ENCODE measurements around the gene ATP5PB.

The ATP5PB gene, protein sequence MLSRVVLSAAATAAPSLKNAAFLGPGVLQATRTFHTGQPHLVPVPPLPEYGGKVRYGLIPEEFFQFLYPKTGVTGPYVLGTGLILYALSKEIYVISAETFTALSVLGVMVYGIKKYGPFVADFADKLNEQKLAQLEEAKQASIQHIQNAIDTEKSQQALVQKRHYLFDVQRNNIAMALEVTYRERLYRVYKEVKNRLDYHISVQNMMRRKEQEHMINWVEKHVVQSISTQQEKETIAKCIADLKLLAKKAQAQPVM

DNA sequence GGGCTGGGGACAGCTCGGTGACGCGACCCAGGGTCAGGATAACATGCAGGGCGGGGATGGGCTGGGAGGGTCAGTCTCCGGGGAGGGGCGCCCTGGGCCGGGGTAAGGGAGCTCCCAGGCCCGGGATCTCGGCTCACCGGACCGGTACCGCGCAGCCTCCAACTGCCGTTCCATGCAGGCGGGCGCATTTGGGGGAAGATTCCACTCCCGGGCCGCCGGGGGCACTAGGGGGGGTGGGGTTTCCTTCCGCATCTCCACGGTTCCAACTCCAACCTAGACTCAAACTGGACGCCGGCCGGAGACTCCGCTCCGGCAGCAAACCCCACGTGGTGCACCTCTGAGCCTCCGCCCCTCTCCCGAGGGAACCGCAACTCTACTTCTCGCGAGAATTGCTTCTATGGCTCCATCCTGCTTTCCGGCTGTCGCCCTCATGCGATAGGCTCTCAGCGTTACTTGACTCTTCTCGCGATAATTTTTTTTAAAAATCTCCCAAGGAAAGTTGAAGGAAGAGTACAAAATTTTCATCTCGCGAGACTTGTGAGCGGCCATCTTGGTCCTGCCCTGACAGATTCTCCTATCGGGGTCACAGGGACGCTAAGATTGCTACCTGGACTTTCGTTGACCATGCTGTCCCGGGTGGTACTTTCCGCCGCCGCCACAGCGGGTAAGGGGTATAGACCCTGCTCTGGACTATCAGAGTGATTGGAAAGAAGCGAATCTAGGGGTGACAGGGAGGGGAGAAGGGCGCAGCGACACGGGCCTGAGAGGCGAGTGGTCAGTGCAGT lies at the start of gene ATP5PB, which contains the start of gene WDR77:
Gene ATP5PB (plus strand): TSS at position 547 of the 785 bp plus-strand sequence. CDS start 78 bp downstream, at position 625.
Gene WDR77 (minus strand): TSS at position 339 of the 785 bp plus-strand sequence. CDS start 87 bp downstream, at position 252.
- peak; percentile 67 to 83 (median 75) for DNase-seq (ENCODE audit: low read depth in 3 of 3, low spot score in 1 of 3)

- no peak for DNase-seq (ENCODE audit: low read depth in 3 of 3, low spot score in 1 of 3)
These were observed 49.3 kb upstream of the ATP5PB start for GRCh38 chr1:111399792-111400610.

- no peak for DNase-seq (ENCODE audit: low read depth in 3 of 3, low spot score in 1 of 3)
These were observed 47.2 kb upstream of the ATP5PB start for GRCh38 chr1:111402083-111402482.

DNA sequence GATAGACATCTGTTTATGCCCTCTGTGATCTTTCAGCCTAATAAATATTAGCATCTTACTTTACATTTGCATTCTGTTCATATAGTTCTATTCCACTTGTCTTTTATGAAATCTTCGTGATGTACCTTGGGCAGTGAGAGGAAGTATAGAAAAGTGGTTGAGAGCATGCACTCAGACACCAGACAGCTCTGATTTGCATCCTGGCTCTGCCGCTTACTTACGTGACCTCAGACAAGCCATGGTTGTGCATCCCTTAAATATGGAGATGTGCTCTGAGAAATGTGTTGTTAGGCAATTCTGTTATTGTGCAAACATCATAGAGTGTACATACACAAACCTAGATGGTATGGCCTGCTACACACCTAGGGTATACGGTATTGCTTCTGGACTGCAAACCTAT lies 44.7 kb upstream of the ATP5PB start:
- no peak for DNase-seq (ENCODE audit: low read depth in 3 of 3, low spot score in 1 of 3)

DNA sequence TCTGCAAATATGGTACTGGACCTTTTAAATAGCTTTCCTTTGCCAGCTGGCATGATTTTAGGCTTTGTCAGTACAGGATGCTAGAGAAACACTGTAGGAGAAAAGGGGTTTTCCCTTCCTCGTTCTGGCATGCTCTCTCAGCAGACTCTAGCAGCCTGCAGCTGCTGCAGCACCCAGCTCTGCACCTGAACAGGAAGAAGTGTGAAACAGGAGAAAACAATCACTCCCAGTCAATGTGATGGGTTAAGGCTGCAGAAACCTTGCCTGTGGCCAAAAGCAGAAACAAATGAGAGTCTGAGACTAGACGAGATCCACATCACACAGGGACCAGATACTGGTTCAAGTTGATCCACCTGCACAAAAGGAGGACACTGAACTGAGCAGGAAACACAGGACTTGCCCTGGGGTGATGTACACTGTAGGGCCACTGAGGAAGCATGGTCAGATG lies 42.9 kb upstream of the ATP5PB start:
- peak in 2 of 3 donors; percentile 3 to 26 for DNase-seq (ENCODE audit: low read depth in 3 of 3, low spot score in 1 of 3)

DNA sequence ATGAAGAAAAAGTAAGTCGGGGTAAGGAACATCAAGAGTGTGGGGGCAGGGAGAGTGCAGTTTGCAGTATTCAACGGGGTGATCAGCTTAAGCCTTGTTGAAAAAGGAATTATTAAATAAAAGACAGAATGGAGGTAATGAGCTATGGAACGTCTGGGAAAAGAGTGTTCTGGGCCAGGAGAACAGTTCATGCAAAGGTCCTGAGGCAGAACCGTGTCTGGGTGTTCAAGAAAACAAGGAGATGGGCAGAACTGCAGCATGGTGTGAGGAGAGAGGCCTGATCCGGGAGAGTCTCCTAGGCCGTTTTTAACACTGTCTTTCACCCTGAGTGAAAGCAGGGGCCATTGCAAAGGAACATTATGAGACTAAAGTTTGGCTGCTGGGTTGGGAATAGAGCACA lies 42.0 kb upstream of the ATP5PB start:
- DNase-seq (ENCODE audit: low read depth in 3 of 3, low spot score in 1 of 3) = no peak

GRCh38 chr1:111412839-111413238 lies 36.4 kb upstream of the ATP5PB start:
- DNase-seq (ENCODE audit: low read depth in 3 of 3, low spot score in 1 of 3) = no peak

- no peak for DNase-seq (ENCODE audit: low read depth in 3 of 3, low spot score in 1 of 3)
These were observed 34.5 kb upstream of the ATP5PB start for GRCh38 chr1:111414756-111415155.

GRCh38 chr1:111415461-111415860 lies 33.8 kb upstream of the ATP5PB start:
- DNase-seq (ENCODE audit: low read depth in 3 of 3, low spot score in 1 of 3) = no peak

DNA sequence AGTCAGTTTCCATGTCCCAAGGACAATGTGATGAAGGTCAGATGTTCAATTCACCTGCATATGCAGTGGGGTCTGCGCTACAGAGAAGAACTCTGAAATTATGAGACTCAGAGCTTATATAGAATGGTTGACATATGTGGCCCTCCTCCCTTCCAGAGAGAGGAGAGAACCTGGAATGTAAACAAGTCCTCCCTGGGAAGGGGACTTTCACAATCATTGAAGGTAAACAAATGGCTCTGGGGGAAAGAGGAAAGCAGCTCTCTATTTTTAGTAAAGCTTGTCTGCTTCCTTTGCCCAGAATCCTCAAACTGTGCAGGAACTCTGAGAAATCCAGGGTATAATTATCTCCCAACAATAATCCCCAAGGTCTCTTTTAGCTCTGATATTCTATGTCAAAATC lies 31.5 kb upstream of the ATP5PB start:
- DNase-seq (ENCODE audit: low read depth in 3 of 3, low spot score in 1 of 3) = no peak

- DNase-seq (ENCODE audit: low read depth in 3 of 3, low spot score in 1 of 3) = no peak
These were observed 30.2 kb upstream of the ATP5PB start for GRCh38 chr1:111419037-111419436.

DNA sequence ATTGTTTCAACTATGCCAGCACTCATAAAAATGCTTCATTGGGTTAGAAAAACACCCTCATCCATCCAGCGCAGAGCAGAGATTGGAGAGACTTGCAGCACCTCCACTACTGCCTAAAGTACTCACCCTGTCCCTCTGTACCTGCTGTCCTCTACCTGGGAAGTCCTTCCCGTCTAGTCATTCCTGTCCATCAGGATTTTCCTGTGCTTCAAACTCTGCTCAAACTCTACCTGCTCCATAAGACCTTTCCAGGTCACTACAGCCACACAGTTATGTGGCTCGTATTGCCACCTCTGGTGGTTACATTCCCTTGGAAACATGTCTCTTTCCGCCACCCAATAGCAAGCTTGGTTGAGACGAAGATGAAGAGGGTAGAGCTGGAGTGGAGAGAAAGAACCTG lies 28.9 kb upstream of the ATP5PB start:
- no peak for DNase-seq (ENCODE audit: low read depth in 3 of 3, low spot score in 1 of 3)

DNA sequence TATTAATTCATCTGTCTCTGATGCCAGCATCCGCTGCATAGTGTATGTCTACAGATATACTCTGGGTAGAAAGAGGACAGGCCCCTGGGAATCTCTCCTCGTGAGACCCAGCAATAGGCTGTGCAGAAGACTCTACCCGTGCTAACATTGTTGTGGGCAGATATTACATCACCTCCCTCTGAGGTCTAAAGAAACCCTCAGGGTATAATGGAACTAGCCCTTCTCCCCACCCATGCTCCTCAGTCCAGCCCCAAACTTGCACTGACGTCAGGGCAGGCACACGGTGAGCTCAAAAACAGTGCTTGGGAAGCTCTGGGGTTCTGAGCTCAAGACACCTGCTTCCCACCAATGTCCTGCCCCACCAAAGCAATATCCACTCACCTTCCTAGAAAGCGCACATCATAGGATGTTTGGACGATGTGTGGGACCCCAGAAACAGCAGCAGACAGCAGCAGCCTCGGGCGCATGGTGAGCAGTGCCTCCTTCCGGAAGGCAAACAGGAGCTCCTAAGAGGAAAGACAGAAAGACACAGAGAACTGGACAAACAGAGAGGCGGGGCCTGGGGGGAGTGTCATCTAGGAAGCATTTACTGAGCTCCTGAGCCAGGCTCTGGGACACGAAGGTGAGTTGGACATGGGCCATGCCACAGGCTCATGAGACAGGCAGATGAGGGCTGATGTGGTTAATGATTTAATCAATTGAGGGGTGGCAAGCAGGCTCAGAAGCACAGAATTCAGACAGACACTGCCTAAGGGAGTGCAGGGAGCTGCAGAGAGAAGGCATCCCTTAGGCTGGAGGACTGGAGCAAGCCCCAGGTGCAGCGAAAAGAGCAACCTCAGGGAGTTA lies 26.5 kb upstream of the ATP5PB start:
- no peak for DNase-seq (ENCODE audit: low read depth in 3 of 3, low spot score in 1 of 3)

- DNase-seq (ENCODE audit: low read depth in 3 of 3, low spot score in 1 of 3) = no peak
These were observed 25.0 kb upstream of the ATP5PB start for GRCh38 chr1:111424281-111424680.

GRCh38 chr1:111436726-111437125 lies 12.5 kb upstream of the ATP5PB start:
- no peak for DNase-seq (ENCODE audit: low read depth in 3 of 3, low spot score in 1 of 3)

- DNase-seq (ENCODE audit: low read depth in 3 of 3, low spot score in 1 of 3) = no peak
These were observed 9.6 kb upstream of the ATP5PB start for GRCh38 chr1:111439461-111440351.

DNA sequence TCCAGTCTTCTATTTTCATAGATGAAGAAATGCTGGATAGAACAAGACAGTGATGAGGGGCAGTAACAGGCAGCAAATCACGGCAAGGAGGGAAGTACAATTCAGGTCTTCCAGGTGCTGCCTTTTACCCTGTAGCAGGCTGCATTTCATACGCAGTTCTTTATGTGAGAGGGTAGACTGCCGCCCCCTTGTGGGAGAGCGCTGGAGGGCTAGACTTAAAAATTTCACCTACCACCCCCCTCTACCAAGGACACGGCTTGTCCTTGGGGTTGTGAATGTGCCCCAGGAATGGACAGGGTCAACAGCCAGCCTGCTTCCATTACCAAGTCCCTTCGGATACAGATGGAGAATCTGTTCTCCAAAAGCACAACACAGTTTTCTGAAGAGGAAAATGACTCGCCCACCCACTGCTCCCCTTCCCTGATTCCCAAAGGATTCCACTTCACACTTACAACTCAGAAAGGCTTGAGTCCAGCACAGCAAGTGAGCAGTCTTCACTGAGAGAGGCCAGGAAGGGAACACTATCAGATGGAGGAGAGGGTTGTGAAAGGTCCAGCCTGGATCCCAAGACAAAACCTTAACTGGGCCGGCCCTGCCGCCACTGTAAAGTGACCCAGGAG lies 7.6 kb upstream of the ATP5PB start:
- DNase-seq (ENCODE audit: low read depth in 3 of 3, low spot score in 1 of 3) = peak; percentile 24 to 47 (median 27)

GRCh38 chr1:111442457-111442856 lies 6.8 kb upstream of the ATP5PB start:
- DNase-seq (ENCODE audit: low read depth in 3 of 3, low spot score in 1 of 3) = no peak

- no peak for DNase-seq (ENCODE audit: low read depth in 3 of 3, low spot score in 1 of 3)
These were observed 5.2 kb upstream of the ATP5PB start for GRCh38 chr1:111444031-111444430.

Data from stimulated activated CD4-positive, alpha-beta T cell treated with anti-CD3 and anti-CD28 coated beads, TNF-alpha, amount 100 ng/mL, for 1 hour (primary cell).